PFSK-1 (cell line): ENCODE data around the gene EHD1.

Source experiments
- POLR2AphosphoS5 ChIP-seq: IDR thresholded peaks from 2 replicates; pipeline ENCODE4 v1.6.1; 2012; ENCODE audit warnings: low read depth, mild to moderate bottlenecking, control low read depth, low read length, moderate library complexity
- TF ChIP-seq, protein P1 (sequence below), 2 experiments: IDR thresholded peaks; 2 replicates each; pipeline versions ENCODE4 v1.6.1 to v1.8.0; 2011 to 2012; ENCODE audit warnings: low read depth in 2 of 2, low read length in 2 of 2, control low read depth in 1 of 2, inconsistent platforms in 1 of 2, mild to moderate bottlenecking in 1 of 2, moderate library complexity in 1 of 2; ENCODE audit not compliant: insufficient read depth in 1 of 2

GRCh38 chr11:64803158-64803845, 75.1 kb downstream of the EHD1 start, which contains the start of gene MAP4K2:
- TF ChIP-seq POLR2AphosphoS5, result peak; percentile 73
- TF ChIP-seq, protein P1, sequence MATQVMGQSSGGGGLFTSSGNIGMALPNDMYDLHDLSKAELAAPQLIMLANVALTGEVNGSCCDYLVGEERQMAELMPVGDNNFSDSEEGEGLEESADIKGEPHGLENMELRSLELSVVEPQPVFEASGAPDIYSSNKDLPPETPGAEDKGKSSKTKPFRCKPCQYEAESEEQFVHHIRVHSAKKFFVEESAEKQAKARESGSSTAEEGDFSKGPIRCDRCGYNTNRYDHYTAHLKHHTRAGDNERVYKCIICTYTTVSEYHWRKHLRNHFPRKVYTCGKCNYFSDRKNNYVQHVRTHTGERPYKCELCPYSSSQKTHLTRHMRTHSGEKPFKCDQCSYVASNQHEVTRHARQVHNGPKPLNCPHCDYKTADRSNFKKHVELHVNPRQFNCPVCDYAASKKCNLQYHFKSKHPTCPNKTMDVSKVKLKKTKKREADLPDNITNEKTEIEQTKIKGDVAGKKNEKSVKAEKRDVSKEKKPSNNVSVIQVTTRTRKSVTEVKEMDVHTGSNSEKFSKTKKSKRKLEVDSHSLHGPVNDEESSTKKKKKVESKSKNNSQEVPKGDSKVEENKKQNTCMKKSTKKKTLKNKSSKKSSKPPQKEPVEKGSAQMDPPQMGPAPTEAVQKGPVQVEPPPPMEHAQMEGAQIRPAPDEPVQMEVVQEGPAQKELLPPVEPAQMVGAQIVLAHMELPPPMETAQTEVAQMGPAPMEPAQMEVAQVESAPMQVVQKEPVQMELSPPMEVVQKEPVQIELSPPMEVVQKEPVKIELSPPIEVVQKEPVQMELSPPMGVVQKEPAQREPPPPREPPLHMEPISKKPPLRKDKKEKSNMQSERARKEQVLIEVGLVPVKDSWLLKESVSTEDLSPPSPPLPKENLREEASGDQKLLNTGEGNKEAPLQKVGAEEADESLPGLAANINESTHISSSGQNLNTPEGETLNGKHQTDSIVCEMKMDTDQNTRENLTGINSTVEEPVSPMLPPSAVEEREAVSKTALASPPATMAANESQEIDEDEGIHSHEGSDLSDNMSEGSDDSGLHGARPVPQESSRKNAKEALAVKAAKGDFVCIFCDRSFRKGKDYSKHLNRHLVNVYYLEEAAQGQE (IDR thresholded peaks at IDR 0.05; ENCODE audit: insufficient read depth in 1 of 2, low read depth in 2 of 2, low read length in 2 of 2), result no peak
